ENCODE results near the gene BCR. TPM values are rescaled to one million over a fixed set of nuclear protein-coding genes. Genes with fewer than 3 reads are reported as not detected.

Gene BCR
- total and polyA plus RNA-seq, 10 donors = 15.2 to 64.8 (median 50.7) TPM

DNA sequence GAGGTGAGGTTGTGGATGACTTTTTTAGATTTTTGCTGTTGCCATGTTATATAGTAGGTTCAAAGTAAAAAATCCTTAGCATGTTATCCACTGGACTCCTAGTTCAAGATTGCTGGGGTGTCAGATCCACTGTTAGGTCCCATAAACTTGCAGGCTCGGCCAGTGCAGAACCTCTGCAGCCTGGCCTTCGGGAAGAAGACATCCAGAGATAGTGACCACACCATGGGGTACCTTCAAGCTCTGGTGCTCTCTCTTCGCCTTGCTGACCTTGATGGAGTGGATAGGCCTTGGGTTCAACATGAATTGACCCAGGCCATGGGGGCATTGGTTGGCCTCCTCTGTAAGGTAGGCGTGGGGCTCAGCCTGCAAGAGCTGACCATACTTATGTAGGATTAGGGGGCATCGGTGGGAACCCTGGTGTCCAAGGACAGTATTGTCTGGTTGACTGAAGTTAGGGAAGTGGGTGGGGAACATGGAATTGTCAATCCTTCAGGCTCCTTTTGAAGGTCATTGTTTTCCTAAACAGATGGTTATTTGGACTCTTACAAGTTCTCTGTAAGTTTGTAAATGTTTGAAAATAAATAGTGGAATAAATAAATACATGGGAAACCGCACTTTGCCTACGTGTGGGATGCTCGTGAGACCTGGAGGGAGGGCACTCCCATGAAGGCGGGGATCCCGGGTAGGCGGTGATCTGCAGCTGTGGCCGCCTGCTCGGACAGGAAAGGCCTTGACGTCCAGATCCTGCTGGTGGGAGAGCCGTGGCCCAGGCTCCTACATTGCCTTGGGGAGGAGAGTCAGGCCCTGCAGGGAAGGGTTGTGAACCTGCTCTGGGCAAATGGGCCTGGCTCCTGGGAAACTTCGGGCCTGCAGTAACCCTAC is 37.1 kb downstream of the BCR start:
- DNase-seq = peak; percentile 89
- H3K4me1 ChIP-seq = peaks cover 64 to 100% (median 98%) of the 10 kb centered on the region in 6 donors
- no peaks in the 10 kb centered on the region for H3K27me3 ChIP-seq (replicated peaks in 1 of 7)
- WGBS, 5 donors = 55 to 71% (median 64%) methylated on average over 16 of the region's 16 CpGs
- intact Hi-C loops (cut with DNase I; ENCODE audit: low total_unique reads) = no loop called here
- TF ChIP-seq, protein P1, sequence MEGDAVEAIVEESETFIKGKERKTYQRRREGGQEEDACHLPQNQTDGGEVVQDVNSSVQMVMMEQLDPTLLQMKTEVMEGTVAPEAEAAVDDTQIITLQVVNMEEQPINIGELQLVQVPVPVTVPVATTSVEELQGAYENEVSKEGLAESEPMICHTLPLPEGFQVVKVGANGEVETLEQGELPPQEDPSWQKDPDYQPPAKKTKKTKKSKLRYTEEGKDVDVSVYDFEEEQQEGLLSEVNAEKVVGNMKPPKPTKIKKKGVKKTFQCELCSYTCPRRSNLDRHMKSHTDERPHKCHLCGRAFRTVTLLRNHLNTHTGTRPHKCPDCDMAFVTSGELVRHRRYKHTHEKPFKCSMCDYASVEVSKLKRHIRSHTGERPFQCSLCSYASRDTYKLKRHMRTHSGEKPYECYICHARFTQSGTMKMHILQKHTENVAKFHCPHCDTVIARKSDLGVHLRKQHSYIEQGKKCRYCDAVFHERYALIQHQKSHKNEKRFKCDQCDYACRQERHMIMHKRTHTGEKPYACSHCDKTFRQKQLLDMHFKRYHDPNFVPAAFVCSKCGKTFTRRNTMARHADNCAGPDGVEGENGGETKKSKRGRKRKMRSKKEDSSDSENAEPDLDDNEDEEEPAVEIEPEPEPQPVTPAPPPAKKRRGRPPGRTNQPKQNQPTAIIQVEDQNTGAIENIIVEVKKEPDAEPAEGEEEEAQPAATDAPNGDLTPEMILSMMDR (IDR thresholded peaks at IDR 0.05 in 8 of 11, conservative IDR thresholded peaks at IDR 0.05 in 3 of 11) = peak in 1 of 11 experiments; percentile 5
- TF ChIP-seq POLR2A (IDR thresholded peaks at IDR 0.05) = no peak
- peak; percentile 60 to 80 (median 78) for TF ChIP-seq POLR2AphosphoS5 (IDR thresholded peaks at IDR 0.05)
- peaks cover 0 to under 1% (median 0%) of the 10 kb centered on the region in 6 donors for H3K36me3 ChIP-seq
- no peaks in the 10 kb centered on the region for H3K9me3 ChIP-seq
- H3K4me3 ChIP-seq = peak overlapping the region in 1 of 8 donors; percentile 49
- H3K27ac ChIP-seq = peak overlapping the region; percentile 70 to 87 (median 81)

DNA sequence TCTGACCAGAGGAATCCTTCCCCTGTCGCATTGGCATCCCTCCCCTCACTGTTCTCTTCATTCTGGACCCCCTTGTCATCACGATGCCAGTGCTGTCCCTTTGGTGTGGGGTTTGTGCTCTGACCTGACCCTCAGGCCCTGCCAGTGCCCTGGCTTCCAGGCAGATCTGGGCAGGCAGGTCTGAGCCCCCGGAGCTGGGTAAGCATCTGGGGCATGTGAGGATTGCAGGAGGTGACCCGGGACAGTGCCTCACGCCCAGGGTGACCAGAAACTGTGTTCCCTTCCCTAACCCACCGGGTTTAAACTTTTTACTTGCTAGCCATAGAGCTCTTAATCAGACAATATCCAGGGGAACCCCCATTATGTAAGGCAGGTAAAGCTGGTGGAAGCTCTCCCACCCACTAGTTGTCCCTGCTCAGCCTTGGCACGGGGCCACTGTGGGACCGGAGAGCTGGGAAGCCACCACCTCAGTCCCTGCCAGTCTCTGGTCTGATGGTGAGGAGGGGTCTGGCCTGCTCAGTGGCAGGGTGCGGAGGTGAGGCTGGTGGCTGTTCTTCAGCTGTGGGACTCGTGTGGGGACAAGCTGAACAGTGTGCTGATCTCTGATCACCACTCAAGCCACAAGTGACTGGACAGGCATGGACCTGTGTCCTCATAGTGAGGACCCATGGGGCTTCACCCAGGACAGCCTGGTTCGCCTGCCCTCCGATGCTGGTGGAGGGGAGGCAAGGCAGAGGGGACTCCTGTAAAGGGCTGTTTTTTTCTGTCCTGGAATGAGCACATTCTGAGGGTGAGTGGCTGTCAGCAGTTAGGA is 38.0 kb downstream of the BCR start:
- H3K9me3 ChIP-seq = no peaks in the 10 kb centered on the region
- TF ChIP-seq, protein P1 (IDR thresholded peaks at IDR 0.05 in 8 of 11, conservative IDR thresholded peaks at IDR 0.05 in 3 of 11) = no peak
- peak overlapping the region in 1 of 8 donors; percentile 49 for H3K4me3 ChIP-seq
- WGBS, 5 donors = 44 to 55% (median 44%) methylated on average over 9 to 12 of the region's 12 CpGs
- H3K27me3 ChIP-seq (replicated peaks in 1 of 7) = no peaks in the 10 kb centered on the region
- DNase-seq = peak; percentile 75
- peaks cover 69 to 100% (median 98%) of the 10 kb centered on the region in 6 donors for H3K4me1 ChIP-seq
- intact Hi-C loops (cut with DNase I; ENCODE audit: low total_unique reads) = no loop called here
- peak overlapping the region; percentile 70 to 87 (median 81) for H3K27ac ChIP-seq
- no peaks in the 10 kb centered on the region for H3K36me3 ChIP-seq

DNA sequence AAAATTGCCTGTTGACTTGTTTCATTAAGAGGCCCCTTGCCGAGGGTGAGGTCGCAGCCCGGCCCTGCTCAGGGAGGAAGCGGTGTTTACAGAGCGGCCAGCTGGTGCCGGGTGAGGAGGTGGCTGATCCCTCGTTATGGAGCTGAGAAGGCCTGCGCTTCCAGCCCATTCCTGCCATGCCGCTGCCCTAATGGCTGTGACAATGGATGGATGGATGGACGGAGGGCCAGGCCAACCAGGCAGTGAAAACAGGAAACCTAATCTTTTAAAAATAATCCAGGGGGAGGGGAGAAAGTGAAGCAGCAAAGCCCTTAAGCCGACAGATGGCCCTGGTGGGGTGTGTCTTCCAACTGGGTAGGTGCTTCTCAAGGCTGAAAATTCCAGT is 38.5 kb downstream of the BCR start:
- peak overlapping the region in 1 of 8 donors; percentile 49 for H3K4me3 ChIP-seq
- DNase-seq = peak; percentile 93
- peak; percentile 69 to 85 (median 75) for TF ChIP-seq POLR2AphosphoS5 (IDR thresholded peaks at IDR 0.05)
- TF ChIP-seq, protein P1 (IDR thresholded peaks at IDR 0.05 in 8 of 11, conservative IDR thresholded peaks at IDR 0.05 in 3 of 11) = no peak
- H3K36me3 ChIP-seq = no peaks in the 10 kb centered on the region
- H3K27me3 ChIP-seq (replicated peaks in 1 of 7) = no peaks in the 10 kb centered on the region
- H3K9me3 ChIP-seq = no peaks in the 10 kb centered on the region
- 4 to 18% (median 10%) methylated on average over 11 of the region's 11 CpGs for WGBS, 5 donors
- H3K27ac ChIP-seq = peak overlapping the region; percentile 70 to 87 (median 81)
- intact Hi-C loops (cut with DNase I; ENCODE audit: low total_unique reads) = no loop called here
- peaks cover 70 to 100% (median 98%) of the 10 kb centered on the region in 6 donors for H3K4me1 ChIP-seq
